COLO829 (cell line): ENCODE data around the gene SLC25A43.
"Not testable (repeated sequence)": the region's sequence is repeated elsewhere in the genome, so short reads cannot be mapped to it uniquely, and the experiment has no call there.

Source experiments
- DNase-seq: peaks from one replicate; pipeline ENCODE4 v3.0.0; 2012; ENCODE audit warnings: low spot score

SLC25A43 gene

GRCh38 chrX:119398974-119399771 lies at the start of gene SLC25A43:
Gene SLC25A43, plus strand, starts transcription at chrX:119399336. Its CDS starts 68 bp downstream, at chrX:119399404.
- peak; percentile 26 for DNase-seq

- no peak for DNase-seq
Observed at GRCh38 chrX:119359618-119360382, 39.3 kb upstream of the SLC25A43 start.

DNA sequence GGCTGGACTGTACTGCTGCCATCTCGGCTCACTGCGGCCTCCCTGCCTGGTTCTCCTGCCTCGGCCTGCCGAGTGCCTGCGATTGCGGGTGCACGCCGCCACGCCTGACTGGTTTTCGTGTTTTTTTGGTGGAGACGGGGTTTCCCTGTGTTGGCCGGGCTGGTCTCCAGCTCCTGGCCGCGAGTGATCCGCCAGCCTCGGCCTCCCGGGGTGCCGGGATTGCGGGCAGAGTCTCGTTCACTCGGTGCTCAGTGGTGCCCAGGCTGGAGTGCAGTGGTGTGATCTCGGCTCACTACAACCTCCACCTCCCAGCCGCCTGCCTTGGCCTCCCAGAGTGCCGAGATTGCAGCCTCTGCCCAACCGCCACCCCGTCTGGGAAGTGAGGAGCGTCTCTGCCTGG lies 37.7 kb upstream of the SLC25A43 start:
- DNase-seq, result not testable (repeated sequence)

- DNase-seq, result not testable (repeated sequence)
Observed at GRCh38 chrX:119362074-119362473, 37.1 kb upstream of the SLC25A43 start.

GRCh38 chrX:119363391-119363790 lies 35.7 kb upstream of the SLC25A43 start:
- DNase-seq, result no peak

- DNase-seq, result not testable (repeated sequence)
Observed at GRCh38 chrX:119371861-119372260, 27.3 kb upstream of the SLC25A43 start.

GRCh38 chrX:119374736-119375135 lies 24.4 kb upstream of the SLC25A43 start:
- no peak for DNase-seq

DNA sequence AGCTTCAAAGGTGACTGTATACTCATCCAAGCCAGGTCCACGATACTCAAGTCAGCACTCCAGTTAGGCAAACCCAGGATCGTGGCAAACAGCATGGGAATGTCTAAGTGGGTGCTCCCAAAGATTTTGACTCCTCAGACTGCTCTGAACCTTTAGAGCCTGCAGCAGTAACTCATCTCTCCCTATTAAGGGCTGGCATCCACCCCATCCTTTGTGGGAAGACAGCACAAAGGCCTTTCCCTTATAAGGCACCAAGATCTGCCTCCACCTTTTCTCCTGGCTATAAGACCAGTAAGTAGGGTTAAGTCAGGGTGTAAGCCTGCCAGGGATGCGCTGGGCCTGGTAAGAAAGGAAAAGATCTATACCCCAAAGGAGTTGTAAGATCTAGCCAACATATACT lies 23.6 kb upstream of the SLC25A43 start:
- no peak for DNase-seq

DNA sequence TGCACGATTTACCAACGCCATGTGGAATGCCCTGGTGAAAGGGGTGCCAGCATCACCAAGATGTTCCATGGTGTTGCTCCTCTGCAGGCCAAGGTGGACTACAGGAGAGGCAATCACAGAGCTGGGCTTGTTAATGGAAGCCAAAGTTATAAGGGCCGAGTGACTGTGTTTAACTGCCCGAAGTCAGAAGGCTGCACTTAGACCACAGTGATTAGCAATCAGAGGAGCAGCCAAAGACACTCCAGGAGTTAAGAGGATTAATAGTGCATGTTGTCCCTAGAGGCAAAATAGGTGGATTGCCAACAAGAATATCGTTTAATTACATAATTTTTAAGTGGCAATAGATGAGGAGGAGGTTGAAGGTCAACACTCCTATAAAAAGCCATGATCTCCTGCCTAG lies 22.8 kb upstream of the SLC25A43 start:
- no peak for DNase-seq

DNA sequence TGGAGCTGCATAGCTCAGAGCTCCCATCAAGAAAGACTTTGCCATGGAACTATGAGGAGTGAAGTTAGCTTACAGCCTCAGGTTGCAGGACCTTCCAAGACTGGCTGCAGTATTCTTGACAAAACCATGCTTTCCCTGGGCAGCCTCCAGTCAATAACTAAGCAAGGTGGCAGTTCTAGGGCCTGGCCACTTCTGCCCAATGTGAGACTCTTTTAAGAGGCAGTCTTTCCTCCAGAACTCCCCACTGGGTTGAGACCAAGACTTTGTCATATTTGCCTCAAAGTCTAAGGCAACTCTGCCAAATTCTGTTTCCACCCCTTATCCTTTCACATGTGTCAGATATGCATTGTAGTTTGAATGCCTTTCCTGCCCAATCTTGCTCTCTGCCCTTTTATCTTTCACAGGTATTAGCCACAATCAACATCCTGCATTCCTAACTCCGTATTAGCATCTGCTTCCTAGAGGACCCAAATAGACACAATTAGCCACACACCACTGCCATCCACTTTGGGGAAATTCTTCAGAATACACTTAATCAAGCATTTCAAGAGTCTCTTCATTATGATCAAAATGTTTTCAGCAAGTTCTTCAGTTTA lies 17.7 kb upstream of the SLC25A43 start:
- DNase-seq, result no peak

DNA sequence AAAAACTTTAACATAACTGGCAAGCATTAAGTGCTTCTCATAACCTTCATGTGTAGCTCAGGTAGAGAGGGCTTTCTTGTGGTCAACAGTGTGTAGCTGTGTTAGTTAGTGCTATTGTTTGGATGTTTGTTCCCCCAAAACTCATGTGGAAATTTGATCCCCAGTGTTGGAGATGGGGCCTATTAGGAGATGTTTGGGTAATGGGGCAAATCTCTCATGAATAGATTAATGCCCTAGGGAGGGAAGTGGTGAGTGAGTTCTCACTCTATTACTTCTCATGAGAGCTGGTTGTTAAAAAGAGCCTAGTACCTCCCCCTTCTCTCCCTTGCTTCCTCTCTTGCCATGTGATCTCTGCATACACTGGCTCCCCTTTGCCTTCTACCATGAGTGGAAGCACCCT lies 16.5 kb upstream of the SLC25A43 start:
- DNase-seq, result no peak

- not testable (repeated sequence) for DNase-seq
Observed at GRCh38 chrX:119386685-119387084, 12.5 kb upstream of the SLC25A43 start.

GRCh38 chrX:119387426-119387825 lies 11.7 kb upstream of the SLC25A43 start:
- not testable (repeated sequence) for DNase-seq

DNA sequence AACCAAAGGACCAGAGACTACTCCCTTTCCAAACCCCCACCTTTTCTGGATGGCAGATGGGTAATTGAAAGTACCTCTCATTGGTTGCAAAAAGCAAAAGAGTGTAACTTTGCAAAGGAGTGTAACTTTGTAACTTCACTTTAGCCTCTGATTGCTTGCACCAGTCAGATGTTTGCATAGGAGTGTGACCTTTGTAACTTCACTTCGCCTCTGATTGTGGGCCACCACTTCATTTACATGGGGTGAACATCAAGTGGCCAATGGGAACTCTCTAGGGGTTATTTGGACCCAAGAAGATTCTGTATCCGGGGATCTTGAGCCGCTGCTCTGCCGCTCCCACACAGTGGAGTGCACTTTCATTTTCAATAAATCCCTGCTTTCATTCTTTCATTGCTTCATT lies 9.9 kb upstream of the SLC25A43 start:
- no peak for DNase-seq

GRCh38 chrX:119389871-119390501 lies 9.2 kb upstream of the SLC25A43 start:
- DNase-seq, result no peak

DNA sequence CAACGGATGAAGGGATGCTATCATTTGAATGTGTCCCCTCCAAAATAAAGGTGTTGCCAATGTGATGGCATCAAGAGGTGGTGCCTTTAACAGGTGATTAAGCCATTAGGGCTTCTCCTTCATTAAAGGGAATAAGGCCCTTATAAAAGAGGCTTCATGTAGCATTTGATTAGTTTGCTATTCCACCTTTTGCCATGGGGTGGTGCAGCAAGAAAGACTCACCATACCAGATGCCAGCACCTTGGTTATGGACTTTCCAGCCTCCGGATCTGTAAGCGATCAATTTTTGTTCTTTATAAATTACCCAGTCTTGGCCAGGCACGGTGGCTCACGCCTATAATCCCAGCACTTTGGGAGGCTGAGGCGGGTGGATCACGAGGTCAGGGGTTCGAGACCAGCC lies 7.9 kb upstream of the SLC25A43 start:
- peak; percentile 48 for DNase-seq

GRCh38 chrX:119393144-119393543 lies 6.0 kb upstream of the SLC25A43 start:
- DNase-seq, result no peak

DNA sequence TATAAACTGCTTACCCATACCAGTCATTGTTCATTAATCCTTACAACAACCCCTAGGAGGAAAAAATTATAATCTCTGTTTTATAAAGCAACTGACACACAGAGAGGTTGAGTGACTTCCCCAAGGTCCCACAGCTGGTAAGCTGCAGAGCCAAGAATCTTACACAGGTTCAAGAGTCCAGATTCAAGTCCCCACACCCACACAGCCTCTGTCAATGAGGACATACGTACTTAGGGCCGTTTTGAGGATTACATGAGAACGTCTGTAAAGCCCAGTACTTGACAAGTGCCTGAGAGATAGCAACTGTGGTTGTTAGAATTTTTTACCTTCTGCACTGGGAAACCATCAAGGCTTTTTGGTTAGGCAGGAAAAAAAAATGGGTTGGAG lies 556 bp upstream of the SLC25A43 start:
- no peak for DNase-seq

GRCh38 chrX:119399772-119400101 lies 601 bp downstream of the SLC25A43 start:
- DNase-seq, result peak; percentile 25

DNA sequence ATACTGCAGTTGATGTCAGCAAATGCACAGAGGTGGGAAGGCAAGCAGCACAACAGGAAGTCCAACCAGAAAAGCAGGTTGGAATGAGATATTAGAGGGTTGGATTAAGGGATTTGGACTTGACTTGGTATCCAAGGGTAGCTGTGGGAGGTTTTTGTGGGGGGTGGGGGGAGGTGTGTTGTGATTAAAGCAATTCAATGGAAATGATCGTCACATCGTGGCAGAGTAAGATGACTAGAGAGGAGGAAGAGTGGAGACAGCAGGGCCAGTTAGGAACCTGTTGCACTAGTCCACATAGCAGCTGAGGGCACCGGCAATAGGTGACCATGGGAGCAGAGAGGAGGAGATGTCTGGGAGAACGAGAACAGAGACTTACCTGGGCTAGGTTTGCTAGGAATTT lies 2.4 kb downstream of the SLC25A43 start:
- DNase-seq, result no peak

GRCh38 chrX:119402588-119402987 lies 3.5 kb downstream of the SLC25A43 start:
- DNase-seq, result no peak

DNA sequence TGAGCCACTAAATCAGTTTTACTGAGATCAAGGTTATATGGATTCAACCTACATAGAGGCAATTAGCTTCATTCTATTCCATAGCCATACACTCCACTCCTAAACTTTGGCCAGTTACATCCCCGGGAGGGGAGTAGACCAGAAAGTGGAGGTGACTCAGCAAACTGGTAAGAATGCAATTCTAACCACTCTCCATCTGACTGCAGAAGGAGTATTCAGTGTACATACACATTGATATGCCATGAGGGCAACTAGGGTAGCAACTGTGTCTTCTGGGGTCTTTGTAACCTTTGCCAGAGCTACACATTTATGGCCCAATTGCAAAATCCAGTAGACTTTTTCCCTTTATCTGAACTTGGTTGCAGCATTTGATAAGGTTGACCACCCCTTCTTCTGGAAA lies 7.6 kb downstream of the SLC25A43 start:
- DNase-seq, result no peak

GRCh38 chrX:119407681-119408080 lies 8.5 kb downstream of the SLC25A43 start:
- no peak for DNase-seq
